T-helper 2 cell treated with Interferon-gamma antibody and Interleukin-4, amounts not matched to agents 100 ng/mL and 5 ng/mL, for 36 hours (primary cell): ENCODE results near the gene NBL1. TPM values are rescaled to one million over a fixed set of nuclear protein-coding genes. Genes with fewer than 3 reads are reported as not detected.

Source experiments
- intact Hi-C: fragments of 100-400 bp; cut with micrococcal nuclease; formaldehyde crosslinking; loops from one replicate; pipeline ENCODE4 v1.15.1; 2023
- total RNA-seq: library from RNA; stranded (reverse); gene quantifications from 2 replicates; pipeline ENCODE4 v1.2.3, GENCODE V29; 2022

Gene NBL1
- total RNA-seq, 1 donor from 2014 or later, result 25.8 TPM

GRCh38 chr1:19645411-19646251 is 1.5 kb downstream of the NBL1 start:
- intact Hi-C loops, result no loop called here

GRCh38 chr1:19646377-19647319 is 2.5 kb downstream of the NBL1 start:
- intact Hi-C loops, result no loop called here

GRCh38 chr1:19647643-19648042 is 3.5 kb downstream of the NBL1 start:
- intact Hi-C loops, result no loop called here

DNA sequence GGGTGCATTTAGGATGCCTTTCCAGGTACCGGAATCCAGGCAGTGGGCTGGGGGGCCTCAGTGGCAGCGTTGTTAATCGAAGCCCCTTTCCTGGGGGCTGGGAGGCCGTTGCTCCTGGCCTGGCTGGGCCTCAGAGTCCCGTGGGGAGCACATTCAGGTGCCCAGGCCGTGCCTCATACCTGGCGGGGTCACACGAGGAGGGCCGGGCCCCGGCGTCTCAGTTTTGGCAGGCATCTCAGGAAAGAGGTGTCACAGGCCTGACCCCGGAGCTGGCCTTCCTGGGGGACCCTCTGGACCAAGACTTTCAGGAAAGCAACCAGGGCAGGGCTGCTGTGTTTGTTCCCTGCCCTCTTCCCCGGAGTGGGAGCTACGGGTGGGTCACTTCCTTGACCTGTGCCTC is 4.1 kb downstream of the NBL1 start:
- intact Hi-C loops, result no loop called here

GRCh38 chr1:19648689-19649088 is 4.6 kb downstream of the NBL1 start:
- intact Hi-C loops, result no loop called here

- intact Hi-C loops, result loop anchor here (5.0 to 10.0 kb wide), 4 partner anchors 68 to 476 kb away; partner anchors contain the start of genes AKR7A2 and SLC66A1
These were observed 6.5 kb downstream of the NBL1 start for GRCh38 chr1:19650416-19651140.

GRCh38 chr1:19651141-19651737 is 7.1 kb downstream of the NBL1 start:
- intact Hi-C loops, result loop anchor here (5.0 to 10.0 kb wide), 4 partner anchors 69 to 476 kb away; partner anchors contain the start of genes AKR7A2 and SLC66A1

- intact Hi-C loops, result loop anchor here (5.0 to 10.0 kb wide), 4 partner anchors 72 to 480 kb away; partner anchors contain the start of genes AKR7A2 and SLC66A1
These were observed 10.3 kb downstream of the NBL1 start for GRCh38 chr1:19654386-19654785.

- intact Hi-C loops, result loop anchor here (5.0 to 10.0 kb wide), 4 partner anchors 73 to 480 kb away; partner anchors contain the start of genes AKR7A2 and SLC66A1
These were observed 11.0 kb downstream of the NBL1 start for GRCh38 chr1:19654886-19655717.

DNA sequence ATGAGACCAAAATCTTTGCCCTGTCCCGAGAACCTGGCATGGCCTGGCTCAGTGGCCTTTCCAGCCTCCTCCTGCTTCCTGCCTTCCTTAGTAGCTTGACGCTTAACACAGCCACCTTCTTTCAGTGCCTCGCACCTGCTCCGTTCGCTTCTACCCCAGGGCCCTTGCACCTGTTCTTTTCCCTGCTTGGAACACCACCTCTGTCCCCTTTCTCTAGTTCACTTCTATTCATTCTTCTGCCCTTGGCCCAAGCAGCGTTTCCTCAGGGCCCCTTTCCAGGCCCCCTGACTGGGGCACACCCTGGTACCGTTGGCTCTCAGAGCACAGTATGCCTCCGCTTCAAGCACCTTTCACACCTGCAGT is 11.6 kb downstream of the NBL1 start:
- intact Hi-C loops, result loop anchor here (10.0 kb wide), 1 partner anchor 481 kb away; no protein-coding TSS in a partner anchor

DNA sequence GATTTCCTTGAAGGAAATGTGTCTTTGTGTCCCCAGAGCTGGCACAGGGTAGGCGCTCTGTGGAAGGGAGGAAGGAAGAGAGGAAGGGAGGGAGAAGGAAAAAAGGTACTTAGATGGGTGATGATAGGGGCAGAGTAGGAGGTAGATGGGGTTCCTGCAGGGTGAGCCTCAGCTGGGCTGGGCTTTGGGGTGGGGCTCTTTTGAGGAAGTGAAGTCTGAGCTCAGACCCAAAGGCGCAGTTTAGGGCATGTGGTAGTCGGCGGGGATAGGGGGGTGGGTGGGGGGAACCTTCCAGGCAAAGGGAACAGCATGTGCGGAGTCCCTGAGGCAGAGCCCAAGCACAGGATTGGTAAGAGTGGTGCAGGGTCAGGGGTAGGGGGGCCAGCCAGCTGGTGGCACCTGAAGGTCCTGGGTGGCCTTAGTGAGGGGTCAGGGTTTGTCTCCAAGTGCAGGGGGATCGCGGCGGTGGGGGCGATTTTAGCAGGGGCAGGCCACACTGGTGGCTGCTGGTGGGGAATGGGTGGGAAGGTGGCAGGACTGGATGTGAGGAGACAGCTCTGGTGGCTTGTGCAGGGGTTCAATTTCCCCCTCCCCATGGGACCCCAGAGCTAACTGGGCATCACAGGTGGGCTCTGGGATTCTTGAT is 12.1 kb downstream of the NBL1 start:
- intact Hi-C loops, result loop anchor here (10.0 kb wide), 1 partner anchor 481 kb away; no protein-coding TSS in a partner anchor

DNA sequence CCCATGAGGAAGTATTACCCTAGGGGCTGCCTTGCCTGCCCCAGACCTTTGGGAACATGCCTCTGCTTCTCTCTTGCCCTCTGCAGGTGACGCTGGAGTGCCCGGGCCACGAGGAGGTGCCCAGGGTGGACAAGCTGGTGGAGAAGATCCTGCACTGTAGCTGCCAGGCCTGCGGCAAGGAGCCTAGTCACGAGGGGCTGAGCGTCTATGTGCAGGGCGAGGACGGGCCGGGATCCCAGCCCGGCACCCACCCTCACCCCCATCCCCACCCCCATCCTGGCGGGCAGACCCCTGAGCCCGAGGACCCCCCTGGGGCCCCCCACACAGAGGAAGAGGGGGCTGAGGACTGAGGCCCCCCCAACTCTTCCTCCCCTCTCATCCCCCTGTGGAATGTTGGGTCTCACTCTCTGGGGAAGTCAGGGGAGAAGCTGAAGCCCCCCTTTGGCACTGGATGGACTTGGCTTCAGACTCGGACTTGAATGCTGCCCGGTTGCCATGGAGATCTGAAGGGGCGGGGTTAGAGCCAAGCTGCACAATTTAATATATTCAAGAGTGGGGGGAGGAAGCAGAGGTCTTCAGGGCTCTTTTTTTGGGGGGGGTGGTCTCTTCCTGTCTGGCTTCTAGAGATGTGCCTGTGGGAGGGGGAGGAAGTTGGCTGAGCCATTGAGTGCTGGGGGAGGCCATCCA is 12.8 kb downstream of the NBL1 start:
- intact Hi-C loops, result loop anchor here (10.0 kb wide), 1 partner anchor 482 kb away; no protein-coding TSS in a partner anchor

GRCh38 chr1:19657511-19657910 is 13.4 kb downstream of the NBL1 start:
- intact Hi-C loops, result loop anchor here (10.0 kb wide), 1 partner anchor 483 kb away; no protein-coding TSS in a partner anchor

- intact Hi-C loops, result loop anchor here (10.0 kb wide), 1 partner anchor 483 kb away; no protein-coding TSS in a partner anchor
These were observed 14.1 kb downstream of the NBL1 start for GRCh38 chr1:19658186-19658585.

- intact Hi-C loops, result loop anchor here (2.0 to 5.0 kb wide), 2 partner anchors 43 to 151 kb away; no protein-coding TSS in a partner anchor
These were observed 17.7 kb downstream of the NBL1 start for GRCh38 chr1:19661721-19662228.

- intact Hi-C loops, result loop anchor here (5.0 kb wide), 1 partner anchor 150 kb away; no protein-coding TSS in a partner anchor
These were observed 18.2 kb downstream of the NBL1 start for GRCh38 chr1:19662313-19662712.

GRCh38 chr1:19664453-19665185 is 20.5 kb downstream of the NBL1 start, which contains the start of gene HTR6:
Gene HTR6 (plus strand): TSS chr1:19664875. CDS start chr1:19665754, 879 bp downstream.
- intact Hi-C loops, result loop anchor here (5.0 kb wide), 1 partner anchor 148 kb away; no protein-coding TSS in a partner anchor
